H9 (cell line): Measurements from ENCODE around the gene NEK7. TPM values are rescaled to one million over a fixed set of nuclear protein-coding genes. Genes with fewer than 3 reads are reported as not detected.

ENCODE experiments used
- DNase-seq: peaks from one replicate; pipeline ENCODE4 v3.0.0-alpha.2; 2017
- H2AFZ ChIP-seq: one replicate; pipeline ENCODE4 v1.6.1; 2013; ENCODE audit warnings: mild to moderate bottlenecking, low read length, control low read depth, moderate library complexity
- H2AK5ac ChIP-seq: 2 replicates; pipeline ENCODE4 v1.6.1; 2013; ENCODE audit warnings: low read length, control low read depth, mixed read lengths; ENCODE audit not compliant: insufficient read length
- H2BK120ac ChIP-seq: one replicate; pipeline ENCODE4 v1.6.1; 2013; ENCODE audit warnings: low read depth, mild to moderate bottlenecking, low read length, control low read depth, inconsistent platforms; ENCODE audit not compliant: poor library complexity, severe bottlenecking
- H2BK12ac ChIP-seq: 2 replicates; pipeline ENCODE4 v1.6.1; 2013; ENCODE audit warnings: low read length, control low read depth, mixed read lengths, low read depth; ENCODE audit not compliant: insufficient read length
- H2BK15ac ChIP-seq: 2 replicates; pipeline ENCODE4 v1.6.1; 2013; ENCODE audit warnings: low read depth, low read length, control low read depth
- H2BK20ac ChIP-seq: one replicate; pipeline ENCODE4 v1.6.1; 2013; ENCODE audit warnings: low read depth, mild to moderate bottlenecking, low read length, control low read depth, inconsistent platforms; ENCODE audit not compliant: poor library complexity, severe bottlenecking
- H2BK5ac ChIP-seq: 2 replicates; pipeline ENCODE4 v1.6.1; 2013; ENCODE audit warnings: low read length, control low read depth, mixed read lengths; ENCODE audit not compliant: insufficient read length
- H3K14ac ChIP-seq: 2 replicates; pipeline ENCODE4 v1.6.1; 2013; ENCODE audit warnings: low read length, control low read depth; ENCODE audit not compliant: insufficient read depth
- H3K18ac ChIP-seq: 2 replicates; pipeline ENCODE4 v1.6.1; 2013; ENCODE audit warnings: low read depth, mild to moderate bottlenecking, mixed read lengths, low read length, control low read depth; ENCODE audit not compliant: insufficient read length
- H3K23ac ChIP-seq: 2 replicates; pipeline ENCODE4 v1.6.1; 2013; ENCODE audit warnings: low read length, control low read depth, mixed read lengths, low read depth; ENCODE audit not compliant: insufficient read length
- H3K23me2 ChIP-seq: 2 replicates; pipeline ENCODE4 v1.6.1; 2013; ENCODE audit warnings: low read depth, mild to moderate bottlenecking, mixed read lengths, low read length, control low read depth; ENCODE audit not compliant: insufficient read length, poor library complexity, severe bottlenecking
- H3K27ac ChIP-seq: 2 replicates; pipeline ENCODE4 v1.5.1; 2013; ENCODE audit warnings: low read length, control low read depth, mixed read lengths, low read depth; ENCODE audit not compliant: insufficient read length
- H3K27me3 ChIP-seq: 2 replicates; pipeline ENCODE4 v1.6.1; 2013; ENCODE audit warnings: low read length, control low read depth, inconsistent platforms; ENCODE audit not compliant: insufficient read depth
- H3K4ac ChIP-seq: 2 replicates; pipeline ENCODE4 v1.6.1; 2013; ENCODE audit warnings: low read depth, mild to moderate bottlenecking, control low read depth, inconsistent platforms, low read length, moderate library complexity
- H3K4me1 ChIP-seq: 2 replicates; pipeline ENCODE4 v1.6.1; 2013; ENCODE audit warnings: low read length, control low read depth, inconsistent platforms; ENCODE audit not compliant: insufficient read depth
- H3K4me2 ChIP-seq: 2 replicates; pipeline ENCODE4 v1.6.1; 2013; ENCODE audit warnings: low read length, control low read depth, mixed read lengths; ENCODE audit not compliant: insufficient read length, insufficient read depth
- H3K56ac ChIP-seq: 2 replicates; pipeline ENCODE4 v1.6.1; 2013; ENCODE audit warnings: low read depth, mild to moderate bottlenecking, mixed read lengths, low read length, control low read depth; ENCODE audit not compliant: insufficient read length
- H3K79me1 ChIP-seq: 2 replicates; pipeline ENCODE4 v1.6.1; 2013; ENCODE audit warnings: low read depth, mild to moderate bottlenecking, moderate library complexity, low read length, control low read depth, inconsistent platforms; ENCODE audit not compliant: insufficient read depth, poor library complexity, severe bottlenecking
- H3K79me2 ChIP-seq: 2 replicates; pipeline ENCODE4 v1.6.1; 2013; ENCODE audit warnings: low read length, control low read depth, inconsistent platforms; ENCODE audit not compliant: insufficient read depth
- H3K9ac ChIP-seq: 2 replicates; pipeline ENCODE4 v1.6.1; 2013; ENCODE audit warnings: low read length, control low read depth, mixed read lengths; ENCODE audit not compliant: insufficient read length; ENCODE audit errors: extremely low read depth
- H3K9me3 ChIP-seq: one replicate; pipeline ENCODE4 v1.6.1; 2013; ENCODE audit warnings: low read depth, low read length, inconsistent platforms; ENCODE audit not compliant: control insufficient read depth
- H3T11ph ChIP-seq: one replicate; pipeline ENCODE4 v1.6.1; 2013; ENCODE audit warnings: mild to moderate bottlenecking, low read length, control low read depth, inconsistent platforms
- H4K20me1 ChIP-seq: one replicate; pipeline ENCODE4 v1.6.1; 2013; ENCODE audit not compliant: control insufficient read depth, insufficient read length, insufficient read depth
- H4K5ac ChIP-seq: 2 replicates; pipeline ENCODE4 v1.6.1; 2013; ENCODE audit warnings: low read depth, mild to moderate bottlenecking, mixed read lengths, low read length, control low read depth; ENCODE audit not compliant: insufficient read length
- H4K8ac ChIP-seq: replicated peaks from 2 replicates; pipeline ENCODE4 v1.6.1; 2013; ENCODE audit warnings: low read length, control low read depth, mixed read lengths, low read depth; ENCODE audit not compliant: insufficient read length
- H4K91ac ChIP-seq: 2 replicates; pipeline ENCODE4 v1.6.1; 2013; ENCODE audit warnings: low read depth, mild to moderate bottlenecking, moderate library complexity, mixed read lengths, low read length, control low read depth; ENCODE audit not compliant: insufficient read length
- H3K27ac Mint-ChIP-seq, 3 experiments: 2 replicates in 2 of 3; 3 replicates in 1 of 3; pipeline ENCODE4 v1.8.0; 2020 to 2021; ENCODE audit warnings: mixed read lengths in 3 of 3, mild to moderate bottlenecking in 1 of 3, moderate library complexity in 1 of 3
- H3K27me3 Mint-ChIP-seq: 2 replicates; pipeline ENCODE4 v1.8.0; 2021; ENCODE audit warnings: low read depth, mild to moderate bottlenecking, moderate library complexity, mixed read lengths
- H3K36me3 Mint-ChIP-seq, 3 experiments: 2 replicates in 2 of 3; 3 replicates in 1 of 3; pipeline ENCODE4 v1.8.0; 2020 to 2021; ENCODE audit warnings: low read depth in 3 of 3, mixed read lengths in 3 of 3; ENCODE audit not compliant: insufficient read depth in 1 of 3
- H3K4me1 Mint-ChIP-seq, 2 experiments: 2 replicates each; pipeline ENCODE4 v1.8.0; 2020; ENCODE audit warnings: mixed read lengths in 2 of 2
- H3K4me3 Mint-ChIP-seq, 2 experiments: 2 replicates in 1 of 2; 3 replicates in 1 of 2; pipeline ENCODE4 v1.8.0; 2020 to 2021; ENCODE audit warnings: mild to moderate bottlenecking in 2 of 2, mixed read lengths in 2 of 2, moderate library complexity in 1 of 2
- H3K9me3 Mint-ChIP-seq, 2 experiments: 2 replicates in 1 of 2; 3 replicates in 1 of 2; pipeline ENCODE4 v1.8.0; 2020; ENCODE audit warnings: mild to moderate bottlenecking in 2 of 2, mixed read lengths in 2 of 2, moderate library complexity in 1 of 2
- CTCF ChIP-seq: fragments of 200-600 bp; sonication (generic); conservative IDR thresholded peaks from 3 replicates; pipeline ENCODE4 v1.8.0; 2021; ENCODE audit warnings: antibody characterized with exemption, mild to moderate bottlenecking
- WGBS: extraction: QIAGEN DNeasy Blood & Tissue Kit; methylation state at CpG from one replicate; pipeline ENCODE4 v1.1.7; 2013; ENCODE audit warnings: missing lambda C conversion rate, low lambda C conversion rate, mixed read lengths; ENCODE audit not compliant: insufficient read length; ENCODE audit errors: extremely low coverage; 5-methylcytosine and 5-hydroxymethylcytosine counted together
- total RNA-seq: library from RNA; stranded (reverse); gene quantifications from 2 replicates; pipeline ENCODE4 v1.2.1, GENCODE V29; 2021

NEK7 gene
- total RNA-seq, 1 experiment from 2014 or later: 9.6 TPM

GRCh38 chr1:198326232-198326631, 169.4 kb downstream of the NEK7 start:
- Histone ChIP-seq H3K56ac (no peak overlapping the region), H3K79me2 (no peaks in the 10 kb centered on the region), H3K4ac (no peak overlapping the region), H4K20me1 (no peaks in the 10 kb centered on the region), H3T11ph (no peak overlapping the region), H2BK5ac (no peak overlapping the region), H3K18ac (no peak overlapping the region), H3K79me1 (no peaks in the 10 kb centered on the region), H4K8ac (no peak overlapping the region), H4K5ac (no peak overlapping the region), H3K4me1 (no peaks in the 10 kb centered on the region), H3K9me3 (no peaks in the 10 kb centered on the region), H3K4me2 (no peak overlapping the region), H3K9ac (no peak overlapping the region), H2BK20ac (no peak overlapping the region), H2BK120ac (no peak overlapping the region), H4K91ac (no peak overlapping the region), H2AK5ac (no peak overlapping the region), H3K23ac (no peak overlapping the region), H2AFZ (no peak overlapping the region), H3K27ac (no peak overlapping the region), H2BK15ac (no peak overlapping the region), H2BK12ac (no peak overlapping the region), H3K23me2 (no peaks in the 10 kb centered on the region), H3K14ac (no peak overlapping the region), H3K27me3 (no peaks in the 10 kb centered on the region)
- H3K9me3 Mint-ChIP-seq: no peaks in the 10 kb centered on the region
- no CpG with 5 or more reads among the region's 3 CpGs for WGBS
- H3K27ac Mint-ChIP-seq: no peak overlapping the region
- peaks cover 0 to 3% of the 10 kb centered on the region in 2 experiments; a peak in 3 of 4 replicates for H3K4me1 Mint-ChIP-seq
- no peak for TF ChIP-seq CTCF
- no peaks in the 10 kb centered on the region for H3K27me3 Mint-ChIP-seq
- H3K4me3 Mint-ChIP-seq: no peak overlapping the region
- H3K36me3 Mint-ChIP-seq: no peaks in the 10 kb centered on the region
- no peak for DNase-seq
